HEK293 (cell line): ENCODE data around the gene FAM200B.

Experiments used
- BCL11B ChIP-seq: fragments of 450-650 bp; formaldehyde crosslinking; IDR thresholded peaks from 2 replicates; pipeline ENCODE4 v1.5.1; 2016; ENCODE audit warnings: low read depth, missing biosample characterization, missing genetic modification characterization
- TSHZ1 ChIP-seq: fragments of 450-650 bp; formaldehyde crosslinking; IDR thresholded peaks from 2 replicates; pipeline ENCODE4 v1.5.1; 2016; ENCODE audit warnings: missing biosample characterization, missing genetic modification characterization, borderline replicate concordance
- ZBTB26 ChIP-seq: fragments of 450-650 bp; formaldehyde crosslinking; optimal IDR thresholded peaks from 2 replicates; pipeline ENCODE3; 2016; ENCODE audit warnings: missing biosample characterization, mild to moderate bottlenecking, missing genetic modification characterization
- ZFP37 ChIP-seq: fragments of 450-650 bp; formaldehyde crosslinking; IDR thresholded peaks from 2 replicates; pipeline ENCODE4 v1.5.1; 2016; ENCODE audit warnings: missing biosample characterization, missing genetic modification characterization
- ZNF350 ChIP-seq: fragments of 450-650 bp; formaldehyde crosslinking; IDR thresholded peaks from 2 replicates; pipeline ENCODE4 v1.5.0; 2017; ENCODE audit warnings: missing biosample characterization, mild to moderate bottlenecking, missing genetic modification characterization
- ZNF354C ChIP-seq: fragments of 450-650 bp; formaldehyde crosslinking; IDR thresholded peaks from 2 replicates; pipeline ENCODE4 v1.5.1; 2016; ENCODE audit warnings: missing biosample characterization, missing genetic modification characterization, low read depth, borderline replicate concordance
- ZNF423 ChIP-seq: fragments of 450-650 bp; formaldehyde crosslinking; IDR thresholded peaks from 2 replicates; pipeline ENCODE4 v1.5.1; 2016; ENCODE audit warnings: missing biosample characterization, missing genetic modification characterization
- ZNF530 ChIP-seq: fragments of 450-650 bp; formaldehyde crosslinking; IDR thresholded peaks from 2 replicates; pipeline ENCODE4 v1.5.1; 2016; ENCODE audit warnings: low read depth, missing biosample characterization, missing genetic modification characterization

The FAM200B gene

GRCh38 chr4:15738877-15739276 lies 57.2 kb downstream of the FAM200B start (continued):
- TF ChIP-seq TSHZ1 (tag by site-specific recombination) (no peak), ZNF423 (tag by site-specific recombination) (no peak), BCL11B (no peak), ZFP37 (tag by site-specific recombination) (no peak), ZNF354C (tag by site-specific recombination) (no peak), ZNF350 (tag by site-specific recombination) (no peak), ZBTB26 (tag by site-specific recombination) (no peak), ZNF530 (tag by site-specific recombination) (no peak)
